H1 (cell line): ENCODE data around the gene LCN9. TPM values are rescaled to one million over a fixed set of nuclear protein-coding genes. Genes with fewer than 3 reads are reported as not detected.
A peak's percentile ranks its signal among the peaks of the same experiment; 100 is the strongest.

Source experiments
- CTCF ChIA-PET: fragments of 300-600 bp; sonication (Branson Sonifier 250); formaldehyde crosslinking; loops from one replicate; lab custom pipeline; 2021; ENCODE audit not compliant: partially characterized antibody; lab: Charles Lee
- POLR2A ChIA-PET: fragments of 300-600 bp; sonication (Branson Sonifier 250); formaldehyde crosslinking; loops from one replicate; lab custom pipeline; 2021; ENCODE audit warnings: inconsistent platforms; ENCODE audit not compliant: partially characterized antibody; lab: Charles Lee
- DNase-seq, 2 experiments: peaks; one replicate each; pipeline versions ENCODE4 v3.0.0 to v3.0.0-alpha.2; 2010 to 2022; ENCODE audit warnings: low spot score in 2 of 2, low read depth in 1 of 2, mixed read lengths in 1 of 2
- FAIRE-seq: peaks from 2 replicates; lab custom pipeline; 2011; peaks lifted over from hg19 to GRCh38; lab: Jason Lieb, UNC
- H2AFZ ChIP-seq: 2 replicates; pipeline ENCODE4 v1.8.1; 2012; ENCODE audit warnings: low read length, inconsistent platforms
- H2AK5ac ChIP-seq: 2 replicates; pipeline ENCODE4 v1.6.1; 2013; ENCODE audit warnings: low read depth, low read length
- H2BK120ac ChIP-seq: replicated peaks from 2 replicates; pipeline ENCODE3; 2013; ENCODE audit warnings: low read depth, low read length, inconsistent platforms
- H2BK12ac ChIP-seq: 2 replicates; pipeline ENCODE4 v1.6.1; 2013; ENCODE audit warnings: low read depth, low read length
- H2BK15ac ChIP-seq: 2 replicates; pipeline ENCODE4 v1.6.1; 2013; ENCODE audit warnings: low read length
- H2BK20ac ChIP-seq: 2 replicates; pipeline ENCODE4 v1.6.1; 2013; ENCODE audit warnings: low read length
- H2BK5ac ChIP-seq: 2 replicates; pipeline ENCODE4 v1.6.1; 2013; ENCODE audit warnings: low read depth, low read length
- H3K14ac ChIP-seq: 2 replicates; pipeline ENCODE4 v1.6.1; 2013; ENCODE audit warnings: inconsistent platforms; ENCODE audit not compliant: insufficient read length
- H3K18ac ChIP-seq: 2 replicates; pipeline ENCODE4 v1.6.1; 2013; ENCODE audit warnings: low read length; ENCODE audit errors: extremely low read depth
- H3K23ac ChIP-seq: 2 replicates; pipeline ENCODE4 v1.6.1; 2013; ENCODE audit warnings: inconsistent platforms; ENCODE audit not compliant: insufficient read length
- H3K23me2 ChIP-seq: 2 replicates; pipeline ENCODE4 v1.6.1; 2013; ENCODE audit warnings: low read depth, low read length
- H3K27ac ChIP-seq: 2 replicates; pipeline ENCODE4 v1.6.1; 2011; ENCODE audit warnings: low read depth, low read length, inconsistent platforms
- H3K27me3 ChIP-seq, 4 experiments: replicated peaks in 1 of 4; 1 replicate in 1 of 4; 2 replicates in 3 of 4; pipeline versions ENCODE4 v1.6.1 to v1.8.1; 2011 to 2013; ENCODE audit warnings: low read length in 3 of 4, mild to moderate bottlenecking in 3 of 4, inconsistent platforms in 2 of 4, mixed read lengths in 2 of 4, moderate library complexity in 1 of 4; ENCODE audit not compliant: control insufficient read depth in 3 of 4, insufficient read depth in 3 of 4; ENCODE audit errors: extremely low read depth in 1 of 4
- H3K36me3 ChIP-seq, 4 experiments: 2 replicates each; pipeline versions ENCODE4 v1.6.1 to v1.8.1; 2011 to 2013; ENCODE audit warnings: mild to moderate bottlenecking in 4 of 4, low read length in 3 of 4, moderate library complexity in 2 of 4, control low read depth in 1 of 4, inconsistent platforms in 1 of 4; ENCODE audit not compliant: insufficient read depth in 4 of 4, control insufficient read depth in 2 of 4
- H3K4ac ChIP-seq: replicated peaks from 2 replicates; pipeline ENCODE3; 2013; ENCODE audit warnings: low read length, low read depth, mixed read lengths, inconsistent platforms; ENCODE audit not compliant: insufficient read length
- H3K4me1 ChIP-seq, 4 experiments: replicated peaks in 1 of 4; 1 replicate in 1 of 4; 2 replicates in 3 of 4; pipeline versions ENCODE4 v1.6.1 to v1.8.1; 2011 to 2013; ENCODE audit warnings: low read length in 3 of 4, inconsistent platforms in 2 of 4, mixed read lengths in 1 of 4; ENCODE audit not compliant: insufficient read depth in 4 of 4, control insufficient read depth in 3 of 4
- H3K4me2 ChIP-seq, 2 experiments: 2 replicates each; pipeline versions ENCODE4 v1.6.1 to v1.8.1; 2011 to 2013; ENCODE audit warnings: low read depth in 2 of 2, low read length in 2 of 2, control low read depth in 1 of 2, inconsistent platforms in 1 of 2, mild to moderate bottlenecking in 1 of 2; ENCODE audit not compliant: insufficient read depth in 1 of 2
- H3K4me3 ChIP-seq, 4 experiments: fragments of 200-600, 300-600 bp in 1 of 4; sonication (generic), shearing (Covaris generic), sonication (Bioruptor Twin) in 1 of 4; 2 replicates each; pipeline versions ENCODE4 v1.5.1 to v1.8.1; 2011 to 2016; ENCODE audit warnings: low read length in 4 of 4, low read depth in 3 of 4, control low read depth in 2 of 4, inconsistent platforms in 2 of 4, mild to moderate bottlenecking in 2 of 4, mixed read lengths in 1 of 4, moderate library complexity in 1 of 4; ENCODE audit not compliant: insufficient read depth in 2 of 4; ENCODE audit errors: extremely low read depth in 1 of 4
- H3K56ac ChIP-seq: replicated peaks from 2 replicates; pipeline ENCODE3; 2013; ENCODE audit warnings: low read depth, mild to moderate bottlenecking, mixed read lengths, low read length, inconsistent platforms; ENCODE audit not compliant: insufficient read length
- H3K79me1 ChIP-seq: 2 replicates; pipeline ENCODE4 v1.6.1; 2013; ENCODE audit warnings: low read depth, low read length, control low read depth
- H3K79me2 ChIP-seq, 2 experiments: 2 replicates each; pipeline versions ENCODE4 v1.6.1 to v1.8.1; 2012 to 2013; ENCODE audit warnings: low read length in 2 of 2, mild to moderate bottlenecking in 2 of 2, inconsistent platforms in 1 of 2; ENCODE audit not compliant: insufficient read depth in 2 of 2, control insufficient read depth in 1 of 2
- H3K9ac ChIP-seq, 4 experiments: replicated peaks in 1 of 4; 1 replicate in 1 of 4; 2 replicates in 3 of 4; pipeline versions ENCODE4 v1.6.1 to v1.8.1; 2011 to 2013; ENCODE audit warnings: low read depth in 3 of 4, low read length in 3 of 4, control low read depth in 2 of 4, mild to moderate bottlenecking in 2 of 4, moderate library complexity in 2 of 4, inconsistent platforms in 1 of 4; ENCODE audit errors: extremely low read depth in 1 of 4
- H3K9me3 ChIP-seq, 2 experiments: 2 replicates each; pipeline versions ENCODE4 v1.6.1 to v1.8.1; 2012 to 2013; ENCODE audit warnings: mild to moderate bottlenecking in 2 of 2, moderate library complexity in 2 of 2, control low read depth in 1 of 2, inconsistent platforms in 1 of 2, low read depth in 1 of 2, low read length in 1 of 2, mixed read lengths in 1 of 2; ENCODE audit not compliant: insufficient read depth in 2 of 2
- H4K20me1 ChIP-seq, 2 experiments: replicated peaks in 1 of 2; 2 replicates each; pipeline versions ENCODE3 to v1.8.1; 2011 to 2013; ENCODE audit warnings: inconsistent platforms in 2 of 2, low read length in 2 of 2, mild to moderate bottlenecking in 1 of 2; ENCODE audit not compliant: insufficient read depth in 2 of 2, control insufficient read depth in 1 of 2
- H4K5ac ChIP-seq: 2 replicates; pipeline ENCODE4 v1.6.1; 2013; ENCODE audit warnings: low read length, low read depth, mixed read lengths, inconsistent platforms; ENCODE audit not compliant: insufficient read length
- H4K8ac ChIP-seq: 2 replicates; pipeline ENCODE4 v1.8.0; 2013; ENCODE audit warnings: mild to moderate bottlenecking, moderate library complexity, low read length, inconsistent platforms; ENCODE audit not compliant: insufficient read depth; ENCODE audit errors: extremely low read depth
- H4K91ac ChIP-seq: replicated peaks from 2 replicates; pipeline ENCODE3; 2013; ENCODE audit warnings: low read length, mixed read lengths, inconsistent platforms; ENCODE audit not compliant: insufficient read length
- CBX5 ChIP-seq: fragments of 300-800, 300-1000 bp; sonication (generic); IDR thresholded peaks from 2 replicates; pipeline ENCODE4 v1.7.1; 2016; ENCODE audit warnings: antibody characterized with exemption, low read length, low read depth
- CTCF ChIP-seq, 3 experiments: IDR thresholded peaks; 1 replicate in 2 of 3; 2 replicates in 1 of 3; pipeline versions ENCODE4 v1.5.1 to v1.6.1; 2011; ENCODE audit warnings: low read length in 3 of 3, mild to moderate bottlenecking in 3 of 3, inconsistent platforms in 2 of 3, low read depth in 1 of 3, moderate library complexity in 1 of 3; ENCODE audit not compliant: insufficient read depth in 1 of 3; ENCODE audit errors: control extremely low read depth in 1 of 3
- NRF1 ChIP-seq: IDR thresholded peaks from 2 replicates; pipeline ENCODE4 v1.6.1; 2011; ENCODE audit warnings: mild to moderate bottlenecking, low read depth, low read length, improper control_type of control experiment
- PHF8 ChIP-seq: fragments of 200-600 bp; sonication (generic); conservative IDR thresholded peaks from 2 replicates; pipeline ENCODE4 v1.7.1; 2012; ENCODE audit warnings: low read depth, mild to moderate bottlenecking, inconsistent platforms, low read length, moderate library complexity
- RXRA ChIP-seq: IDR thresholded peaks from 2 replicates; pipeline ENCODE4 v1.6.1; 2011; ENCODE audit warnings: low read depth, mild to moderate bottlenecking, low read length, moderate library complexity; ENCODE audit not compliant: insufficient read depth
- SP1 ChIP-seq: IDR thresholded peaks from 2 replicates; pipeline ENCODE4 v1.6.1; 2011; ENCODE audit warnings: low read depth, low read length
- TAF1 ChIP-seq: IDR thresholded peaks from 2 replicates; pipeline ENCODE4 v1.6.1; 2011; ENCODE audit warnings: mild to moderate bottlenecking, low read depth, low read length
- WGBS, 2 experiments: shearing (Covaris generic) in 1 of 2; methylation state at CpG; one replicate each; pipeline versions ENCODE4 v1.1.6 to v1.1.7; 2013 to 2015; ENCODE audit warnings: low lambda C conversion rate in 2 of 2, mixed read lengths in 2 of 2, inconsistent platforms in 1 of 2, low coverage in 1 of 2, missing lambda C conversion rate in 1 of 2; ENCODE audit not compliant: insufficient replicate concordance in 2 of 2, insufficient coverage in 1 of 2, insufficient read length in 1 of 2; ENCODE audit errors: extremely low coverage in 1 of 2, missing lambda C conversion rate in 1 of 2; 5-methylcytosine and 5-hydroxymethylcytosine counted together
- polyA plus RNA-seq, 7 experiments: library from polyadenylated mRNA; depleted of rRNA in 3 of 7; stranded (reverse) in 5 of 7; unstranded in 2 of 7; fragments of >200 nt in 5 of 7; fragments of 200-250 nt in 2 of 7; gene quantifications; 1 replicate in 5 of 7; 2 replicates in 1 of 7; 4 replicates in 1 of 7; pipeline versions ENCODE4 v1.2.1 to v1.2.3, GENCODE V29; 2011 to 2013; ENCODE audit warnings: missing spikeins in 2 of 7, mixed read lengths in 2 of 7
- total RNA-seq: library from RNA; stranded (reverse); fragmentation: NEBNext Ultra II Directional; extraction: Animal tissue kit (Norgen Biotek cat#: 25700); gene quantifications from 2 replicates; pipeline ENCODE4 v1.2.1, GENCODE V29; 2021
- TF ChIP-seq, protein P1 (sequence below): IDR thresholded peaks from 2 replicates; pipeline ENCODE4 v1.6.1; 2012; ENCODE audit warnings: inconsistent platforms

Gene LCN9
- total and polyA plus RNA-seq, 2 of the 8 experiments (the other 6 are each of a cell fraction or from before 2014, with no cell fraction given), result 2.3 to 3.1 TPM

DNA sequence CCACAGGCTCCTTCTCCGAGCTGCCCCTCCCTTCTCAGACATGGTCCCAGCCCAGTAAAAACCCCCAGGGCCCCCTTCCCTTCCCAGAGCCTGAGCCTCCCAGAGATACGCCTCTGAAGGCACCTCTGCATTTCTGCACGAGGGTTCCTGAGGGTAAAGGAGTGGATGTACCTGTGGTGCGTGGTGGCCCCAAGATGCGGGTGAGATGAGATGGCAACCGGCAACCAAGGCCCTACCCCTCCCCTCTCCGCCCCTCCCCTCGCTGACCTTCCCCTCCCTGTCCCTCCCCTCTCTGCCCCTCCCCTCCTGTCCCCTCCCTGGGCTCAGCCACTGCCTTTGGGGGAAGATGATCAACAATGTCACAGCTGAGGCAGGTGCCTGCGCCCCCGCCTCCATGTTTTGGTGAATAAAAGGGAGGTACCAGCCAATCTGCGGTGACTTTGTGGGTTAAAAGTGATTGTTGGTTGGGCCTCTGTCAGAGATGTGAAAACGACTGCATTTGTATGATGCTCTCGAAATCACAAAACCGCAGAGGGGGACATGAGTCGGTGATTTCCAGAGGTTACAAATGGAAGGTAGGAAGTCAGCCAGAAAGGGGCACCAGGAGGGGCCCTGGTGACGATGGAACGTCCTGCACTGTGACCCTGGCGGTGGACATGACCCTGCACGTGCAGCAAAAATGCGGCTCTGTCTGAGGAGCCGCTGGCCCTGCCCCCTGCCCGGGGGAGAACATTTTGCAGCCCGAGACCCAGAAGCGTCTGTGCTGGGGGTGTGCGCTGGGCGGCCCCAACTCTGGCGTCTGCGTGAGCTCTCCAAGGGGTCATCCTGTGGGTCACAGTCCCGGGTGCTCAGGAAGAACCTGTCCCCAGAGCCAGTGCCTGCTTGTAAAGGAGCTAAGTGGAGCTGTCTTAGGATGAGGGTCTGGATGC, 3.7 kb downstream of the LCN9 start:
- H3K9me3 ChIP-seq, result peaks cover 4 to 19% of the 10 kb centered on the region in 2 experiments; a peak in 3 of 4 replicates
- ChIA-PET POLR2A (interaction anchor here (0.5 to 0.9 kb wide), 3 partner anchors 9 to 79 kb away, joined by 3 to 4 read pairs (median 3); no protein-coding TSS in a partner anchor), CTCF (interaction anchor here (0.6 to 1.6 kb wide), 5 partner anchors 9 to 165 kb away, joined by 3 to 4 read pairs (median 3); no protein-coding TSS in a partner anchor)
- no peak overlapping the region for H2BK20ac ChIP-seq
- H2AK5ac ChIP-seq, result no peak overlapping the region
- no peak overlapping the region for H3K56ac ChIP-seq
- H3K14ac ChIP-seq, result no peak overlapping the region
- H3K9ac ChIP-seq, result no peak overlapping the region
- no peaks in the 10 kb centered on the region for H4K20me1 ChIP-seq
- 0 out of 2 replicates have a peak overlapping the region, but pooled peaks have one; percentile 40 for H4K8ac ChIP-seq
- no peak overlapping the region for H3K18ac ChIP-seq
- no peak overlapping the region for H2AFZ ChIP-seq
- no peaks in the 10 kb centered on the region for H3K79me2 ChIP-seq
- no peak overlapping the region for H2BK5ac ChIP-seq
- H4K91ac ChIP-seq, result no peak overlapping the region
- H4K5ac ChIP-seq, result no peak overlapping the region
- H3K4ac ChIP-seq, result no peak overlapping the region
- H3K23ac ChIP-seq, result no peak overlapping the region
- H3K4me1 ChIP-seq, result peaks cover 0 to 6% (median 3%) of the 10 kb centered on the region in 4 experiments; a peak in 4 of 7 replicates
- DNase-seq (no peak), FAIRE-seq (no peak)
- H3K79me1 ChIP-seq, result no peaks in the 10 kb centered on the region
- no peak overlapping the region for H3K27ac ChIP-seq
- no peak overlapping the region for H3K4me3 ChIP-seq
- 89% methylated on average over 24 of the region's 29 CpGs; no CpG with 5 or more reads in 1 of the 2 experiments for WGBS, 2 experiments
- no peak overlapping the region for H2BK15ac ChIP-seq
- no peaks in the 10 kb centered on the region for H3K36me3 ChIP-seq
- no peak overlapping the region for H3K4me2 ChIP-seq
- H3K27me3 ChIP-seq, result no peaks in the 10 kb centered on the region; a peak in 1 of 7 replicates
- H2BK120ac ChIP-seq, result no peak overlapping the region
- H3K23me2 ChIP-seq, result no peaks in the 10 kb centered on the region
- H2BK12ac ChIP-seq, result no peak overlapping the region
- no peak for TF ChIP-seq NRF1
- no peak for TF ChIP-seq TAF1
- TF ChIP-seq CTCF (IDR thresholded peaks at IDR 0.05; ENCODE audit: control extremely low read depth in 1 of 3, insufficient read depth in 1 of 3, low read depth in 1 of 3, low read length in 3 of 3), result no peak
- TF ChIP-seq CBX5, result no peak
- TF ChIP-seq PHF8, result no peak
- TF ChIP-seq SP1, result no peak
- no peak for TF ChIP-seq RXRA
- TF ChIP-seq, protein P1, sequence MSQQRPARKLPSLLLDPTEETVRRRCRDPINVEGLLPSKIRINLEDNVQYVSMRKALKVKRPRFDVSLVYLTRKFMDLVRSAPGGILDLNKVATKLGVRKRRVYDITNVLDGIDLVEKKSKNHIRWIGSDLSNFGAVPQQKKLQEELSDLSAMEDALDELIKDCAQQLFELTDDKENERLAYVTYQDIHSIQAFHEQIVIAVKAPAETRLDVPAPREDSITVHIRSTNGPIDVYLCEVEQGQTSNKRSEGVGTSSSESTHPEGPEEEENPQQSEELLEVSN, result no peak
